Right renal cortex interstitium (tissue), 3 donors: ENCODE measurements around the gene NOL12. TPM values are rescaled to one million over a fixed set of nuclear protein-coding genes. Genes with fewer than 3 reads are reported as not detected.
"Not testable (repeated sequence)": the region's sequence is repeated elsewhere in the genome, so short reads cannot be mapped to it uniquely, and the experiment has no call there.

Experiments used
- DNase-seq, 3 donors: peaks; one replicate each; pipeline ENCODE4 v3.0.0-alpha.2; 2013; ENCODE audit warnings: low read depth in 3 of 3, low spot score in 2 of 3
- polyA plus RNA-seq, 3 donors: library from polyadenylated mRNA; unstranded; fragments of 120-200 nt; gene quantifications; one replicate each; pipeline ENCODE4 v1.2.1, GENCODE V29; 2013; ENCODE audit not compliant: insufficient read length in 3 of 3

Gene NOL12, protein sequence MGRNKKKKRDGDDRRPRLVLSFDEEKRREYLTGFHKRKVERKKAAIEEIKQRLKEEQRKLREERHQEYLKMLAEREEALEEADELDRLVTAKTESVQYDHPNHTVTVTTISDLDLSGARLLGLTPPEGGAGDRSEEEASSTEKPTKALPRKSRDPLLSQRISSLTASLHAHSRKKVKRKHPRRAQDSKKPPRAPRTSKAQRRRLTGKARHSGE
- 10 to 100 TPM; 17.4 to 17.8 (median 17.8) TPM for polyA plus RNA-seq

DNA sequence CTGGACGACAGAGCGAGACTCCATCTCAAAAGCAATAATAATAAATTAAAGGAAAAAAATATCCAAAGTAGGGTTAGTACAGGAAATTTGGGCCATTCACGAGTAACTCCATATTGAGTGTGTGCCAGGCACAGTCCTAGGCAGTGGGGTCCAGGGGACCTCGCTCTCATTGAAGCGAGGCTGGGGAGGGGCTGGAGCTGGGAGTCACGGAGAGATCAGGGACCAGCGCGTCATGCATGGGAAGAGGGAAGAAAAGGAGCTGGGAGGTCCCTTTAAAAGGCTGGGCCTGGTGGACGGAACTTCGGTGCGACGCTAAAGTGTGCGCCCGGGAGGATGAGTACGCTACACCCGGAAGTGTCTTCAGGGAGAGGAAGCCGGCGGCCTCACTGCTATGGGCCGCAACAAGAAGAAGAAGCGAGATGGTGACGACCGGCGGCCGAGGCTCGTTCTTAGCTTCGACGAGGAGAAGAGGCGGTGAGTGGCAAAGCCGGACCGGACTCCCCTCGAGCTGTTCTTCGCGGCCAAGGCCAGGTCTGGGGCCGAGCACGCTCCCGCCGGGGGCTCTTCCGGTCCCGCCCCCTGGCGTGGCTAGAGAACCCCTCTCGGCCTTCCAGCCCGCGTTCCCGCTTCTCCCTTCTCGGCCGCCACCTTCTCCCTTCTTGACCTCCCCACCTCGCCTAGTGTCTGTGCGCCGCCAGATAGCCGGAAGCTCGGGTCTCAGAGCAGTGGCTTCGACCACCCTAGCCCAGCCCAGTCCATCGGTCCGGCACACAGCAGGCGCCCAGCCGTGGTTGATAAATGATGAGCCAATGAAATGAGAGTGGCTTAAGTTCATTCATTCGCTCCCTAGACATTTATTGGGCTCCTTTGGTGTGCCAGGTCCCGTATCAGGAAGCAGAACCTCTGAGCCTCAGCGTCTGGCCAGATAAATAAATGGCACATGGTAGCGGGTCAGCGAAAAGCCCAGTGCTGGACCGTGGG is at the start of gene NOL12:
Gene NOL12 (plus strand): TSS at position 342 of the 981 bp plus-strand sequence. CDS start 50 bp downstream, at position 392.
- DNase-seq = peak in 2 of 3 donors; percentile 80 to 81

- DNase-seq = no peak
Measured at GRCh38 chr22:37636949-37637273, 49.2 kb upstream of the NOL12 start.

- no peak for DNase-seq
Measured at GRCh38 chr22:37638391-37639069, 47.6 kb upstream of the NOL12 start.

GRCh38 chr22:37639070-37639760 is 46.9 kb upstream of the NOL12 start, which contains the start of gene SH3BP1:
Gene SH3BP1, plus strand, starts transcription at chr22:37639669. Its CDS starts 119 bp downstream, at chr22:37639788.
- no peak for DNase-seq

GRCh38 chr22:37639771-37640590 is 46.2 kb upstream of the NOL12 start:
- DNase-seq = no peak

DNA sequence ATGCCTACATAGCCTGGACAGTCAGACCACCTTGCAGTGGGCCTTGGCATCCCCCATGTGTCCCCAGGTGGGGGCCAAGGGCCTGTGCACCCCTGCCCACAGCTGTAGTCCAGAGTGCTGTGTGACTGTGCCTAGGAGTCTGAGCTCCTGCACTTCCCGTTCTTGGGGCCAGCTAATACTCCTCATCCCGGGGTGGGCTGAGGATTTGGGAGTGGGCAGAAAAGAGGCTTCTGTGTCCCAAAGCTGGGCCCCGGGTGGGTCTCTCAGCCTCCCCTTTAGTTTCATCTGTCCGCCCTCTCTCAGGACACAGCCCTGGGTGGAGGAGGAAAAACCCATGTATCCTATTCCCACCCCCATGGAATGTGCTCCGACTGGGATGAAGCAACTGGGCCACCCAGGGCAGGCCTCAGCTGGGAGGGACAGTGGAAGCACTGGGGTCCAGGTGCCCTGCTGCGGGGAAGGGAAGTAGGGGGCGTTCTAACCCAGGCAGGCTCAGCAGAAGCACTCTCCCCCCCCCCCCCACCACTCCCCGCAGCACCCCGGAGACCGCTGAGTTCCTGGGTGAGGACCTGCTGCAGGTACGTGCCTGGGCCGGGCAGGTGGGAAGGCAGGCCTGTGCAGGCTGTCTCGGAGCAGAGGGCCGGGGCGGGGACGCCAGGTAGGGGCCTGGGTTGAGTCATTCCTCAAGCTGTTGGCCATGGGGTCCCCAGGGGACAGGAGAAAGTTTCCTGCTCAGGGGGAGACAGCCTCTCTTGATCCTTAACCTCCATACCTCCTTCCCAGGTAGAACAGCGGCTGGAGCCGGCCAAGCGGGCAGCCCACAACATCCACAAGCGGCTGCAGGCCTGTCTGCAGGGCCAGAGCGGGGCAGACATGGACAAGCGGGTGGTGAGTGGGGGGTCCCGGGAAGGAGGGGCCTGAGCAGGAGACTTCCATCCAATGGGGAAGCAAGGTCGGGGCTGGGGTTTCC is 45.3 kb upstream of the NOL12 start:
- DNase-seq = no peak

GRCh38 chr22:37641561-37641949 is 44.6 kb upstream of the NOL12 start:
- no peak for DNase-seq

- no peak for DNase-seq
Measured at GRCh38 chr22:37643225-37643847, 42.8 kb upstream of the NOL12 start.

DNA sequence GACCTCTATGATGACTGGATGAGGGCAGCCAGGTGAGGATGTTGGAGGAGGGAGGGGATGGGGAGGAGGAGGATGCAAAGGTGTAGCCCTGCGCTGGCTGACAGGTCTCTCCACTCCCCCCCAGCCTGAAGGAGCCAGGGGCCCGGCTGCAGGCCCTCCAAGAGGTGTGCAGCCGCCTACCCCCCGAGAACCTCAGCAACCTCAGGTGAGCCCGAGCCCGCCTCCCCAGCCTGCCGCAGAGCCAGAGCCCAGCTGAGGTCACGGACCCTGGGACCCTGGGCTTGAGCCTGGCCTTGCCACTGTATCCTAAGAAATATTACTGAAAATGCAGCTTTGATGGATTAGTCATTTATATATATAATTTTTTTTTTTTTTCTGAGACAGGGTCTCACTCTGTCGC is 38.8 kb upstream of the NOL12 start:
- DNase-seq = no peak

DNA sequence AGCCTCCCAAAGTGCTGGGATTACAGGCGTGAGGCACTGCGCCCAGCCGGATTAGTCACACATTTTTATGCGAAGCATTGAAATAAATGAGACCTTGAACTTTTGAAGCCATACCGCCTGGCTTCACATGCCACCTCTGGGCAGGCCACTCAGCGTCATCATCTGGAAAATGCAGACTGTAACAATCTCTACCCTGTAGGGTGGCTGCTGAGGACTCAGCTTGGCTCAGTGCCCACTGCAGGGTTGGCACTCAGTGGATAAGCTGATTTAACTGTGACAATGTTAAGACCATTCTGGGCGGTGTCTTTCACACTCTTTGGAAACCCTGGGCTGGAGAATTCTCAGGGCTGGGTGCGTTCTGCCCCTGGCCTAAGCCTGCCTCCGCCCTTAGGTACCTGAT is 38.2 kb upstream of the NOL12 start:
- no peak for DNase-seq

- no peak for DNase-seq
Measured at GRCh38 chr22:37650463-37651136, 35.5 kb upstream of the NOL12 start.

- no peak for DNase-seq
Measured at GRCh38 chr22:37654563-37655251, 31.4 kb upstream of the NOL12 start.

DNA sequence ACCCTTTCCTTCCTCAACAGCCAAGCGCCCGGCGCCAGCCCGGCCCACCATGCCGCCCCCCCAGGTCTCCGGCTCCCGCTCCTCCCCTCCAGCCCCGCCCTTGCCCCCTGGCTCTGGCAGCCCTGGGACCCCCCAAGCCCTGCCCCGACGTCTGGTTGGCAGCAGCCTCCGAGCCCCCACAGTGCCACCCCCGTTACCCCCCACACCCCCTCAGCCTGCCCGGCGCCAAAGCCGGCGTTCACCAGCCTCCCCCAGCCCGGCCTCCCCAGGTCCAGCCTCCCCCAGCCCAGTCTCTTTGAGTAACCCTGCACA is 30.9 kb upstream of the NOL12 start:
- DNase-seq = no peak

DNA sequence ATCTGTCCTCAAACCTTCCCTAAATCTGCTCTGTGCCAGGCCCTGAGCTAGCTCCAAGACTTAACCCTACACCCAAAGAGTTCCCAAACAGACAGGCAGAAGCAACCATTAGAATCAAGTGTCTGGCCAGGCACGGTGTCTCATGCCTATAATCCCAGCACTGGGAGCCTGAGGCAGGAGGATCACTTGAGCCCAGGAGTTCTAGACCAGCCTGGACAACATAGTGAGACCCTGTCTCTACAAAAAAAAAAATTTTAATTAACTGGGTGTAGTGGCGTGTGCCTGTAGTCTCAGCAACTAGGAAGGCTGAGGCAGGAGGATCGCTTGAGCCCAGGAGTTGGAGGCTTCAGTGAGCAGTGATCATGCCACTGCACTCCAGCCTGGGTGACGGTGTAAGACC is 29.6 kb upstream of the NOL12 start:
- DNase-seq = not testable (repeated sequence)

DNA sequence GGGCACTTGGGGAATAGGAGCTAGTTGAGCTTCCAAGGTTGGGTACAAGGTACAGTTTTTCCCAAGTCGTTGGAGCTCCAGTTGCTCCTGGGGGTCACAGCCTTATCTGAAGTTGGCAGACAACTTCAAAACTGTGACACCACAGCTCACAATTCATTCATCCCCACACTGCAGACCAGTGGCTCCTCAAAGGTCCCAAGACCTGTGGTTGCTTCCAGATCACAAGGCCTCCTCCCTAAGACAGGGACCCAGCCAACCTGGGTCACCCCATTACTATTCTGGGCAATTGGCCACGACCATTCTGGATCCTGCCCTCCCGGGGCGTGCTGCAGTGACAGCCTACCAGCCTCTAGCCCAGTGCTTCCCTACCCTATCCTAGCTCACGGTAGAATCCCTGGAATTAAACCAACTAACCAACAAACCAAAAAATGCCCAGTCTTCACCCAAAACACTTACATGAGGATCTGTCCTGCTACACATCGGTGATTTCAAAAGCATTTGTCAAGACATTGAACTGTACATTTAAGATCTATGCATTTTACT is 28.5 kb upstream of the NOL12 start:
- no peak for DNase-seq

- DNase-seq = peak; percentile 98 to 100 (median 99)
Measured at GRCh38 chr22:37658133-37659065, 27.7 kb upstream of the NOL12 start, which contains the start of gene PDXP. Gene PDXP, plus strand, starts transcription at chr22:37658723. Its CDS starts 60 bp downstream, at chr22:37658783.
